Gastrocnemius medialis (tissue), 4 donors: ENCODE data around the gene RNF215. TPM values are rescaled to one million over a fixed set of nuclear protein-coding genes. Genes with fewer than 3 reads are reported as not detected.
"Not testable (repeated sequence)": the region's sequence is repeated elsewhere in the genome, so short reads cannot be mapped to it uniquely, and the experiment has no call there.

Experiments used
- ATAC-seq, 2 donors: fragments of 150-250 bp; one replicate each; pipeline ENCODE4 v1.9.1; 2016
- DNase-seq, 2 donors: peaks; one replicate each; pipeline ENCODE4 v3.0.0-alpha.2; 2019
- H3K27ac ChIP-seq, 4 donors: fragments of 200-600 bp; sonication (generic); 1 replicate in 1 of 4; 2 replicates in 3 of 4; pipeline ENCODE4 v1.5.1; 2016 to 2018; ENCODE audit warnings: mild to moderate bottlenecking in 2 of 4, moderate library complexity in 1 of 4
- H3K27me3 ChIP-seq, 3 donors: fragments of 200-600 bp; sonication (generic) in 2 of 3; 1 replicate in 1 of 3; 2 replicates in 2 of 3; pipeline versions ENCODE4 v1.5.1 to v1.6.0; 2016 to 2019; ENCODE audit warnings: mild to moderate bottlenecking in 1 of 3, moderate library complexity in 1 of 3
- H3K36me3 ChIP-seq, 2 donors: fragments of 200-600 bp; sonication (generic) in 1 of 2; one replicate each; pipeline ENCODE4 v1.5.1; 2017 to 2018
- H3K4me1 ChIP-seq, 2 donors: fragments of 200-600 bp; sonication (generic) in 1 of 2; one replicate each; pipeline ENCODE4 v1.5.1; 2016 to 2017; ENCODE audit warnings: mild to moderate bottlenecking in 2 of 2
- H3K4me3 ChIP-seq, 4 donors: fragments of 200-600 bp; sonication (generic) in 3 of 4; 1 replicate in 1 of 4; 2 replicates in 3 of 4; pipeline ENCODE4 v1.5.1; 2016 to 2019; ENCODE audit warnings: mild to moderate bottlenecking in 2 of 4
- H3K9me3 ChIP-seq, 3 donors: fragments of 200-600 bp; sonication (generic) in 2 of 3; 1 replicate in 1 of 3; 2 replicates in 2 of 3; pipeline ENCODE4 v1.5.1; 2016 to 2019
- POLR2A ChIP-seq, 2 donors: fragments of 450-650 bp; IDR thresholded peaks; one replicate each; pipeline ENCODE4 v1.6.1; 2017; ENCODE audit warnings: antibody characterized with exemption in 2 of 2, mild to moderate bottlenecking in 2 of 2, moderate library complexity in 2 of 2
- in situ Hi-C, 4 donors: fragments of 200-750 bp; cut with MboI; loops; one replicate each; pipeline versions ENCODE4 v1.15.0 to v1.8.0; 2017; ENCODE audit warnings: low sequenced_read_pairs in 4 of 4
- intact Hi-C: fragments of 100-400 bp; cut with DNase I; formaldehyde crosslinking; loops from one replicate; pipeline ENCODE4 v1.15.1; 2023; ENCODE audit warnings: low total_unique reads
- total RNA-seq, 4 donors: library from RNA; depleted of rRNA; stranded (reverse); fragments of >200 nt; gene quantifications; one replicate each; pipeline versions ENCODE4 v1.1.0 to v1.2.3, GENCODE V29; 2016
- TF ChIP-seq, protein P1 (sequence below), 5 experiments: fragments of 450-650 bp in 3 of 5; fragments of 200-600 bp in 2 of 5; sonication (generic) in 2 of 5; IDR thresholded peaks in 4 of 5; conservative IDR thresholded peaks in 1 of 5; 1 replicate in 4 of 5; 2 replicates in 1 of 5; pipeline ENCODE4 v1.5.1; 2016 to 2019; ENCODE audit warnings: antibody characterized with exemption in 5 of 5, mild to moderate bottlenecking in 3 of 5, moderate library complexity in 3 of 5

The RNF215 gene
- total RNA-seq, 4 donors from 2014 or later: 4.7 to 11.2 (median 8.1) TPM

DNA sequence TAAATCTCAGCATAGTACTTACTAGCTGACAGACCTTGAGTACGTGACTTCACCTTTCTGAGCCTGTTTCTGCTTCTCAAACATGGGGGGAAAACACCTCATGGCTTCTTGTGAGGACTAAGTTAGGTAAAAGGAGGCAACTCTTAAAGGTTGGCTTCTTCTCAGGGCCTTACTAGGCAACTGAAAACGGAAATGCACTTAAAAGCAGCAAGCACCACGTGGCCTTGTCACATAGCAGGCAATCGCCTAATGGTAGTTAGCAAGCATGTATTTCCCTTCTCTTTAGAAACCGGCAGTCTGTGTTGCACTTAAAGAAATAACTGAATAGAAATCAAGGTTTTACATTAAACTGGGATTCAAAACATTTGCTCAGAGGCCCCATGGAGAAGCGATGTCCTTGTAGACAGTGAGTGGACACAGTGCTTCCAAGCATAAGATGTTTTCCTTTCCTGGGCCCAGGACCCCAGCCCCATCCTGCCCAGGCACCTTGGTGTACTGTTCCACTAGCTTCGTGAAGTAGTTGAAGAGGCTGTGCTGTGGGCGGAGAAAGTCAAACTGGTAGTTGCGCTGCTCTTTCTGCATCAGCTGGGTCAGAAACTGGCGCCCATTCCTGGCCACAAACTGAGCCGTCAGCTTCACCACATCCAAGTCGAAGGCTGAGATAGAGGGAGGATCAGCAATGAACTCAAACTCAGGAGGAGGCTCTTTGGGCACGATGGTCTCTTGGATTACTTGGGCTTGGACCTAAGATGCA, 42.6 kb downstream of the RNF215 start:
- Histone ChIP-seq H3K4me3 (no peak overlapping the region), H3K27ac (no peak overlapping the region), H3K4me1 (peaks cover 18 to 19% of the 10 kb centered on the region in 2 donors), H3K36me3 (peaks cover 1 to 95% of the 10 kb centered on the region in 2 donors), H3K27me3 (no peaks in the 10 kb centered on the region), H3K9me3 (no peaks in the 10 kb centered on the region)
- no peak for DNase-seq
- ATAC-seq: no peak
- TF ChIP-seq, protein P1, sequence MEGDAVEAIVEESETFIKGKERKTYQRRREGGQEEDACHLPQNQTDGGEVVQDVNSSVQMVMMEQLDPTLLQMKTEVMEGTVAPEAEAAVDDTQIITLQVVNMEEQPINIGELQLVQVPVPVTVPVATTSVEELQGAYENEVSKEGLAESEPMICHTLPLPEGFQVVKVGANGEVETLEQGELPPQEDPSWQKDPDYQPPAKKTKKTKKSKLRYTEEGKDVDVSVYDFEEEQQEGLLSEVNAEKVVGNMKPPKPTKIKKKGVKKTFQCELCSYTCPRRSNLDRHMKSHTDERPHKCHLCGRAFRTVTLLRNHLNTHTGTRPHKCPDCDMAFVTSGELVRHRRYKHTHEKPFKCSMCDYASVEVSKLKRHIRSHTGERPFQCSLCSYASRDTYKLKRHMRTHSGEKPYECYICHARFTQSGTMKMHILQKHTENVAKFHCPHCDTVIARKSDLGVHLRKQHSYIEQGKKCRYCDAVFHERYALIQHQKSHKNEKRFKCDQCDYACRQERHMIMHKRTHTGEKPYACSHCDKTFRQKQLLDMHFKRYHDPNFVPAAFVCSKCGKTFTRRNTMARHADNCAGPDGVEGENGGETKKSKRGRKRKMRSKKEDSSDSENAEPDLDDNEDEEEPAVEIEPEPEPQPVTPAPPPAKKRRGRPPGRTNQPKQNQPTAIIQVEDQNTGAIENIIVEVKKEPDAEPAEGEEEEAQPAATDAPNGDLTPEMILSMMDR (IDR thresholded peaks at IDR 0.05 in 4 of 5, conservative IDR thresholded peaks at IDR 0.05 in 1 of 5): no peak
- no peak for TF ChIP-seq POLR2A (IDR thresholded peaks at IDR 0.05)
- in situ Hi-C loops: no loop called here
- intact Hi-C loops: no loop called here

DNA sequence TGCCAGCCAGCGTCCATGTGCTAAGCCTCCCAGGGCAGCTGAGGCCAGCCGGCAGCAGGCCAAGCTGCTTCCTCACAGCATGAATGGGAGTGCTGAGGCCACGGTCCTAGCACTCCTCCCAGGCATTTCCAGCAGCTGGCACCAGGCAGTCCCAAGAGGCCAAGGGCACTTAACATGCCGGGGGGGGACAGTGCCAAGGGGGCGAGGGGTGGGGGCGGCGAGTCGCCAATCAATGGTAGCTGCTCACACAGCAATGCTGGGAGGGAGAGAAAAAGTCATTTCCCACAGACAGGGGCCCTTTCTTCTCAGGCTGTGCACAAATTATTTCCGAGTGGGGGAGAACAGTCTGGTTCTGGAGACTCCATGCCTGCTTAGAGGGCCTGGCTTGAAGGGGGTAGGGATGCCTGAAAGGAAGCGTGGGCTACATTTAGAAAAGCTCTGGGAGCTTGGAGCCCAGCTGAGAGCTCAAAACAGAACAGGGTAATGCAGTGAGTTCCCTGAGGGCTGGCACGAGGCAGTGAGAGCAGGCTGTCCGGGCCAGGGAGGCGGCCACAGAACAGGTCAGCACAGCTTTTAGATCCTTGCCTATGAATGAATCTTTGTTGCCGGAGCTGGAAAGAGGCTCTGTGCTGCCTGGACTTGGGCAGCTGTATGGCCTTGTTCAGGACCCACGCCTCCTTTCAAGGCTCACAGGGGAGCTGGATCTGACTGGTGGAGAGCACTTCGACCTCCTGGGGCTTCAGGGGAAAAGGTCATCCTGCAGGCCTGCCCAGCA, 46.1 kb downstream of the RNF215 start:
- H3K36me3 ChIP-seq: peaks cover 3 to 100% of the 10 kb centered on the region in 2 donors
- H3K27ac ChIP-seq: peak overlapping the region in 3 of 4 donors; percentile 34 to 70 (median 48)
- intact Hi-C loops (no loop called here), in situ Hi-C loops (no loop called here)
- H3K4me1 ChIP-seq: peaks cover 28 to 38% of the 10 kb centered on the region in 2 donors
- DNase-seq (peak; percentile 24 to 86), ATAC-seq (peak; percentile 44 to 70)
- H3K27me3 ChIP-seq: no peaks in the 10 kb centered on the region
- TF ChIP-seq, protein P1 (IDR thresholded peaks at IDR 0.05 in 4 of 5, conservative IDR thresholded peaks at IDR 0.05 in 1 of 5): no peak
- no peak for TF ChIP-seq POLR2A (IDR thresholded peaks at IDR 0.05)
- no peaks in the 10 kb centered on the region for H3K9me3 ChIP-seq
- H3K4me3 ChIP-seq: no peak overlapping the region

DNA sequence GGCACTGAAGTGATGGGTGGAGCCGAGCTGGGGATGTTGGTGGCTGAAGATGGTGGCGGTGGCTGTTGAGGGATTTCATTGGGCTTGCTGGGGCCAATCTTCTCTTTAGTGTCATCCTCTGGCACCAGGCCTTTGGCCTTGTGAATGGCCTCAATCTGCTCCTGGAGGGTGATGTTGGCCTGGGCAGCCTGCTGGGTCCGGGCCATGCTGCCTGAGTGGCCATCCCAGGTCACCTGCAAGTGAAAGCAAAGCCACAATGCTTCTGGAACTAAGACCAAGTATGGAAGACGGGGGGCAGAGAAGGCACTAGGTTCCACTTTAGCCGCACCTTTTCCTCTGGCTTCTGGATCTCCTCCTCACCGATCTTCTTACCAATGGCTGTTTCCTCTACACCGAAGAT, 48.4 kb downstream of the RNF215 start:
- in situ Hi-C loops: no loop called here
- Histone ChIP-seq H3K9me3 (no peaks in the 10 kb centered on the region), H3K4me1 (peaks cover 28 to 38% of the 10 kb centered on the region in 2 donors), H3K27ac (peak overlapping the region in 1 of 4 donors; percentile 74), H3K27me3 (no peaks in the 10 kb centered on the region), H3K4me3 (no peak overlapping the region), H3K36me3 (peaks cover 6 to 100% of the 10 kb centered on the region in 2 donors)
- no peak for TF ChIP-seq POLR2A (IDR thresholded peaks at IDR 0.05)
- TF ChIP-seq, protein P1 (IDR thresholded peaks at IDR 0.05 in 4 of 5, conservative IDR thresholded peaks at IDR 0.05 in 1 of 5): no peak
- intact Hi-C loops: no loop called here
- DNase-seq: peak in 1 of 2 donors; percentile 30
- no peak for ATAC-seq

DNA sequence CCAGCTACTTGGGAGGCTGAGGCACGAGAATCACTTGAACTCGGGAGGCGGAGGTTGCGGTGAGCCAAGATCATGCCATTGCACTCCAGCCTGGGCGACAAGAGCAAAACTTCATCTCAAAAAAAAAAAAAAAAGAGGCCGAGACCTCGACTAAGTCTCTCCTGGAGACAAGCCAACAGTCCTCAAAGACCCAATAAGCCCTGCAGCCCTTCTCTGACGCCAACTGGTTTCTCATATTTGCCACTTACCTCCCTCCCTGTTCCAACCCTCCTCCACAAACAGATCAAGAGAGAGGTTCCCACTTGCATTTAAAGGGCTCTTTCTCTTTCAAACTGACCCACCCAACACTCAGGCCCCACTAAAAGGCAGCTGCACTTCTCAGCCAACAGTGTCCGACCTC, 48.9 kb downstream of the RNF215 start:
- in situ Hi-C loops, ATAC-seq, H3K9me3 ChIP-seq, DNase-seq, intact Hi-C loops, H3K4me3 ChIP-seq, H3K27me3 ChIP-seq: not testable (repeated sequence)
- Histone ChIP-seq H3K4me1 (peaks cover 28 to 38% of the 10 kb centered on the region in 2 donors), H3K36me3 (peaks cover 6 to 100% of the 10 kb centered on the region in 2 donors), H3K27ac (peak overlapping the region in 1 of 4 donors; percentile 74)

DNA sequence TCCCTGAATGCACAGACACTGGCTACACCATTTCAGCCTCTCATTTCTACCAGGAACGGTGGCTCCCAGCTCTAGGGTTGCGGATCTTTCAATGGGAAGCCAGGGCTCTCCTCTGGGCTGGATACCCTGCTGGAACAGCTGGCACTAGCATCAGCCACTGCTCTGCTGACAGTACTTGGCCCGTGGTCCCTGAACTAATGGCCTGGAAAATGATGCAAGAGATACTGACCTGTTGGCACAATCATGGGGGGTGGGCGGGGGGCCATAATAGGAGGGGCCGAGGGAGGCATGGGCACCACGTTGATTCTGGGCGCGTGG, 49.8 kb downstream of the RNF215 start:
- in situ Hi-C loops (no loop called here), intact Hi-C loops (no loop called here)
- Histone ChIP-seq H3K9me3 (no peaks in the 10 kb centered on the region), H3K36me3 (peaks cover 6 to 100% of the 10 kb centered on the region in 2 donors), H3K27ac (peak overlapping the region in 2 of 4 donors; percentile 55 to 74), H3K27me3 (no peaks in the 10 kb centered on the region), H3K4me3 (no peak overlapping the region), H3K4me1 (peaks cover 28 to 38% of the 10 kb centered on the region in 2 donors)
- TF ChIP-seq POLR2A (IDR thresholded peaks at IDR 0.05): no peak
- TF ChIP-seq, protein P1 (IDR thresholded peaks at IDR 0.05 in 4 of 5, conservative IDR thresholded peaks at IDR 0.05 in 1 of 5): no peak
- DNase-seq (no peak), ATAC-seq (peak; percentile 46 to 47)
